ENCODE data around the gene WWP2. TPM values are rescaled to one million over a fixed set of nuclear protein-coding genes. Genes with fewer than 3 reads are reported as not detected.
"Not testable (repeated sequence)": the region's sequence is repeated elsewhere in the genome, so short reads cannot be mapped to it uniquely, and the experiment has no call there.

Gene WWP2
- total RNA-seq, 1 donor: 28.5 TPM

GRCh38 chr16:69724414-69724873, 37.7 kb upstream of the WWP2 start:
- TF ChIP-seq CTCF (IDR thresholded peaks at IDR 0.05; ENCODE audit: insufficient read depth, low read depth, low read length): no peak
- H3K4me3 ChIP-seq (ENCODE audit: low read depth, low read length): peak overlapping the region; percentile 71
- DNase-seq (ENCODE audit: low read depth): no peak

GRCh38 chr16:69724981-69725479, 37.1 kb upstream of the WWP2 start:
- peak; percentile 27 for DNase-seq (ENCODE audit: low read depth)
- H3K4me3 ChIP-seq (ENCODE audit: low read depth, low read length): peak overlapping the region; percentile 71
- no peak for TF ChIP-seq CTCF (IDR thresholded peaks at IDR 0.05; ENCODE audit: insufficient read depth, low read depth, low read length)

GRCh38 chr16:69725480-69726312, 36.4 kb upstream of the WWP2 start:
- no peak for TF ChIP-seq CTCF (IDR thresholded peaks at IDR 0.05; ENCODE audit: insufficient read depth, low read depth, low read length)
- DNase-seq (ENCODE audit: low read depth): no peak
- peak overlapping the region; percentile 71 for H3K4me3 ChIP-seq (ENCODE audit: low read depth, low read length)

DNA sequence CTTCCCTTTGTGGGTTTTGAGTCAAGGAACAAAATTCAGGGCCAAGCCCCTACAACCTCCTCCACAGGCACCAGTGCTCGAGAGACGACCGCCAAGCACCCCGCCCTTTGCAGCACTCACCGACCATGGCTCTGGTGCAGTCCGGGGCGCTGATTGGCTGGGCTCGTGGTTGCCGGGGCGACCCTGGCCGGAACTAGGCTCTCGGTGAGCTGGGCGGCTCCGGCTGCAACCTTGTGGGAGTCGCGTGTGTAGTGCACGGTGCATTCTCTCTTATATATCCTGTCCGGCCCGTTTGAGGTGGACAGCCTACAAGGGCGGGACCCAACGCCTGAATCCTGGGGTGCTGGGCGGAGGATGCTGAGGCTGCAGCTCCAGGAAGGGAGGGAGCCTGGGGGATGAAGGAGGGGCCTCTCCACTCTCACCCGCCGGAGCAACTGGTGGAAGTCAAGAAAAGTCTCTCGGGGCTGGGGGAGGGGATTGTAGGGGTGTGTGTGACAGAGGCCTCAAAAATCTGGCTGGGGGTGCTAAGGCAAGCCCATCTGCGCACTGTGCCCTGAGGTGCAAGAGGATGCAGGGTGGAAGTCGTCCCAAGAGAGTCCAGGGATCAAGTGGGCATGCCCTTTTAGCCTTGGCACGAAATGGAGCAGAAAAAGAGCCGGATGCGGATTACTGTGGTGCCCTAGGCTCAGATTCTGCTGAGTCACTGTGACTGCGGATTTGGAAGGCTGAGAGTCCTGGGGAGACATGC, 35.6 kb upstream of the WWP2 start, which contains the start of gene NQO1:
NQO1 (minus strand) TSS at position 248 of the 748 bp plus-strand sequence; CDS start at position 127, 121 bp downstream.
- DNase-seq (ENCODE audit: low read depth): peak; percentile 97
- peak within 1 kb of the TSS; percentile 71 for H3K4me3 ChIP-seq (ENCODE audit: low read depth, low read length)
- no peak for TF ChIP-seq CTCF (IDR thresholded peaks at IDR 0.05; ENCODE audit: insufficient read depth, low read depth, low read length)

GRCh38 chr16:69727916-69728270, 34.2 kb upstream of the WWP2 start:
- DNase-seq (ENCODE audit: low read depth): no peak
- TF ChIP-seq CTCF (IDR thresholded peaks at IDR 0.05; ENCODE audit: insufficient read depth, low read depth, low read length): no peak
- no peak overlapping the region for H3K4me3 ChIP-seq (ENCODE audit: low read depth, low read length)

- not testable (repeated sequence) for DNase-seq (ENCODE audit: low read depth); H3K4me3 ChIP-seq (ENCODE audit: low read depth, low read length)
Measured at GRCh38 chr16:69729030-69729429, 33.1 kb upstream of the WWP2 start.

DNA sequence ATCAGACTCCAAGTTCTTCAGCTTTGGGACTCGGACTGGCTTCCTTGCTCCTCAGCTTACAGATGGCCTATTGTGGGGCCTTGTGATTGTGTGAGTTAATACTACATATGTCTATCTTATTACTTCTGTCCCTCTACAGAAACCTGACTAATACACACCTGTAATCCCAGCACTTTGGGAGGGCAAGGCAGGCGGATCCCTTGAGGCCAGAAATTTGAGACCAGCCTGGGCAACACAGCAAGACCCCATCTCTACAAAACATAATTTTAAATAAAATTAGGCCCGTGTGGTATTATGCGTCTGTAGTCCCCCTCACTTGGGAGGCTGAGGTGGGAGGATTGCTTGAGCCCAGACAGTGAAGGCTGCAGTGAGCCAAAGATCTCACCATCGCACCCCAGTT, 30.9 kb upstream of the WWP2 start:
- not testable (repeated sequence) for H3K4me3 ChIP-seq (ENCODE audit: low read depth, low read length); DNase-seq (ENCODE audit: low read depth)
